LNCAP (cell line): Measurements from ENCODE around the gene DNMT3B.

Experiments used
- TF ChIP-seq, protein P1 (sequence below): fragments of 450-650 bp; IDR thresholded peaks from 2 replicates; pipeline ENCODE4 v1.5.1; 2017; ENCODE audit warnings: mild to moderate bottlenecking

DNMT3B gene

DNA sequence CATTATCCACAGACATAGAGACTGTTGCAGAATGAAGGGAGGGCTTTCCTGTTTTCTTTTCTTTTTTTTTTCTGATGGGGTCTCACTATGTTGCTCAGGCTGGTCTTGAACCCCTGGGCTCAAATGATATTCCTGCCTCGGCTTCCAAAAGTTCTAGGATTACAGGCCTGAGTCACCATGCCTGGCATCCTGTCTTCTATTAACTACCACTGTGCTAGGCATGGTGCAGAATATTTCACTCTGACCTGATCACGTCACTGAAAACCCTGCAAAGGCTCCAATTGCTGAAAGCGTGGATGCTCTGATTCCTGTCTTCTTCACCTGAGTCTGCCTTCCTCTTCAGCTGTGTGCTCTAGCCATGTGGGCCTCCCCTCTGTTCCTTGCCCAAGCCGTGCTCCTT is 8.5 kb upstream of the DNMT3B start:
- TF ChIP-seq, protein P1, sequence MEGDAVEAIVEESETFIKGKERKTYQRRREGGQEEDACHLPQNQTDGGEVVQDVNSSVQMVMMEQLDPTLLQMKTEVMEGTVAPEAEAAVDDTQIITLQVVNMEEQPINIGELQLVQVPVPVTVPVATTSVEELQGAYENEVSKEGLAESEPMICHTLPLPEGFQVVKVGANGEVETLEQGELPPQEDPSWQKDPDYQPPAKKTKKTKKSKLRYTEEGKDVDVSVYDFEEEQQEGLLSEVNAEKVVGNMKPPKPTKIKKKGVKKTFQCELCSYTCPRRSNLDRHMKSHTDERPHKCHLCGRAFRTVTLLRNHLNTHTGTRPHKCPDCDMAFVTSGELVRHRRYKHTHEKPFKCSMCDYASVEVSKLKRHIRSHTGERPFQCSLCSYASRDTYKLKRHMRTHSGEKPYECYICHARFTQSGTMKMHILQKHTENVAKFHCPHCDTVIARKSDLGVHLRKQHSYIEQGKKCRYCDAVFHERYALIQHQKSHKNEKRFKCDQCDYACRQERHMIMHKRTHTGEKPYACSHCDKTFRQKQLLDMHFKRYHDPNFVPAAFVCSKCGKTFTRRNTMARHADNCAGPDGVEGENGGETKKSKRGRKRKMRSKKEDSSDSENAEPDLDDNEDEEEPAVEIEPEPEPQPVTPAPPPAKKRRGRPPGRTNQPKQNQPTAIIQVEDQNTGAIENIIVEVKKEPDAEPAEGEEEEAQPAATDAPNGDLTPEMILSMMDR: no peak

DNA sequence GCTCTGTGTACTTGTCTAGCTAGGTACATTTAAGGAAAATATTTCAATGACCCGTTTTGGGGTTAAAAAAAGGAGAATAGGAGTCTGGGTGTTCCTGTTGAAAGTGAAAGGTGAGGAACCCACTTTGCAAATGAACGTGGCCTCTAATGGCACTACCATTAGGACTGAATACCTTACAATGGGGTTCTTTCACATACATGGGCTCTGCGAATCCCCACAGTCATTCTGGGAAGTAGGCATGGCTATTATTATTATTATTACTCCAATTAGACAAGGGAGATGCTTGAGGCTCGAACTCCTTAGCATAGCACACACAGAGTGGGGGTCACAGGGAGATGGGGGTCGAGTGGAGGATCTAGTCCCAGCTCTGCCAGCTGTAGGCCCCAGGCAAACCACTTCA is 6.0 kb upstream of the DNMT3B start:
- TF ChIP-seq, protein P1: no peak

DNA sequence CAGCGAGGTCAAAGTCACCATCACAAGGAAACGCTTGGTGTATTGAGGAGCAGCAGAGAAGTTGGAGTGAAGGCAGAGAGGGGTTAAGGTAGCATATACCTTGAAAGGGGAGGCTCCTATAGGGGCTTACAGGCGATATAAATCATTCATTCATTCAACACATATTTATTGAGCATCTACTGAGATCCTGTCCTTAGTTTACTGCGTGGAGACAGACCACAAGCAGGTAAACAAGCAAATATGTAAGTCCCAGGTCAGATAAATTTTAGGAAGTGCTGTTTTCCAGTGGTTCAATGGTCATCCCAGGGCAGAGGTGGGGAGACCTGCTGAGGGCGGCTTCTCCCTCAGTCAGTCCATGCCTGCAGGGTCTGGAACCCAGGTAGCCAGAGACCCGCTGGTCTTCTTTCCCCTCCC is 761 bp upstream of the DNMT3B start:
- TF ChIP-seq, protein P1: no peak

DNA sequence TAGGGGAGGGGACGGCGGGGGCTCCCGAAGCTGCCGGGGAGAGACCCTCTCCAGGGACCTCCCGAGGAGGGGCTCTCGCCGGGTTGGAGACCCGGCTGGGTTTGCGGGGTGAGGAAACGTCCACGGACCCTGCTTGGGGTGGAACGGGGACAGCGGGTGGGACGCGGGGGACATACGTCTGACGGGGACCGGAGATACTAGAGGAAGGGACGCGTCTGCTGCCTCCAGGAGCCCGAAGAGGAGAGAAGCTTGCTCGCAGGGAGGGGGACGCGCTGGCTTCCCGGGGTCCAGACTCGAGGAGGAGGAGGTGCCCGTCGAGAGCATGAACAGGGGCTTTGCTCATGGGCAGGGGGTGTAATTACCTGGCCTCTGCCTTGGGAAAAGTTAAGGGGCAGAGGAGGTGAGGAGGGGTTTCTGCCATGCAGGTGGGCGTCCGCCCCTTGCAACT is 593 bp downstream of the DNMT3B start:
- TF ChIP-seq, protein P1: no peak

DNA sequence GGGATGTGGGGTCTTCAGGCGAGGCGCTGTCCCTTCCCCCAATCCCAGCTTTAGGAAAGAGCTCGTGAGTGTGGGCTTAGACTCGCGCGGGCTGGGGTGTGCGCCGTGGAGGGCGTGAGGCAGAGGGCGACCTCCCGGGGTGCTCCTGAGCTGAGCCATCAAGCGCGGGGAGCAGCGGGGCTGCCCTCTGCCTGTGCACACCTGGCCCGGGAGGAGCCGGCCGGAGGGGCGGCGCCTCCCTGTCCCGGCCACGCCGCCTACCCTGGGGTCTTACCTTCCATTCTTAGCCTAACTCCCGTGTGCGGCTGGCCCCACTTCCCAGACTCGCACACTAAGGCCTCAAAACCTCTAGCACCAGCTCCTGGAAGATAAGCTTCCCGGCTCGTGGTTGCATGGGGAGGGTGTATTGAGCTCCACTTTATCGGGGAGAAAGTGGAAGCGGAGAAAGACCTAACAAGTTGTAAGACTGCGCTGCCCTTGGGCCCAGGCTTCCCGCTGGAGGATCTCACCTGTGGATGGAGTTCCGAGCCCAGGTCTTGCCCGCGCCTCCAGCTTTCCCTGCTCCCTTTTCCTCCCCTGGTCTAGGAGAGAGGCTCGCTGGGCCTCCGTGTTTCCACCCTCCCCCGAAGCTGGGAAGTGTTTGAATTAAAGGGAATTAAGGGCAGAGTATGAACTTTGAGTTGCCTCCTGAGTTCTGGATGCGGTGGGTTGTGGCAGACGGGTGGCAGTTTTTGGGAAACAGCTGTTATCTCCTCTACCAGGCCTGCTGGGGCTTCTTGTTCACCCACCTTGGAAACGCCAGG is 1.2 kb downstream of the DNMT3B start:
- TF ChIP-seq, protein P1: no peak

DNA sequence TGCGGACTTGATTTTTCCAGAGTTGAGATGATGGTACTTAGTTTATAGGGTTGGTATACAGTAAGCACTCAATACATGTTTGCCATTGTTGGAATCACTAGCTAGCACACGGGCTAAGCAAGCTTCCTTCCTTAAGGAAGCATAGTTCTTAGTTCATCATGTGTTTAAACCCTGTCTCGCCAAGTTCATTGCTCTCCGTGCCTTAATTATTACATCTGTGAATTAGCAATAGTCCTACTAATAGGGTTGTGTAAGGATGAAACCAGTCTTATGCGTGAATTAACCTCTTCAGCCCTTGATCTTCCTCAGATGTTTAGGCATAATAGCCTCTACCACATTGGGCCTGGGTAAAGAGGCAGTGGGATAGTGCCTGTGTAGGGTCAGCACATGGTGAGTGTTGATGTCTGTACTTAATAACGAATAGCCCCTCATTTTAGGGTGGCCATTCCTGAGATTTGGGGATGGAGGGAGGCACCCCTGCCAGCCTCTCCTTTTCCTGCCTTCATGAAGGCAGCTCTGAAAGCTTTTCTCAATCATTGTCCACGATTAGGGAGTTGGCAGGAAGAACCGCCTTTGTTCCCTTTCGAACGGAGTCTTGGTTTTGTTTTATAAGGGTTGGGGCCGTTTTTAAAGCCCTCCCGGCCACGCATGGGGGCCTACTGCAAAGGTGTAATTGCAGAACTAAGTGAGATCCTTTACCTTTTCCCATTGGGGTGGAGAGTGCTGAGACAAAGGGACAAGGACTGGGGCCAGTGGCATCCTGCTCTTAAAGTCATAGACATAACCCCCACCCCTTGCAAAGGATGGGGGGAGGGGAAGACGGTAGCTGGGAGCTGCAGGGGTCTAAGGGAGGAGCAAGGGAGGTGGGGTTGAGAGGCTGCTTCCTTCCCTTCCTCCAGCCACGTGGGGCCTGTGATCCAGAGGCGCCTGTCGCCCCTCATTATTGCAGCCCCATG is 2.1 kb downstream of the DNMT3B start:
- TF ChIP-seq, protein P1: no peak

DNA sequence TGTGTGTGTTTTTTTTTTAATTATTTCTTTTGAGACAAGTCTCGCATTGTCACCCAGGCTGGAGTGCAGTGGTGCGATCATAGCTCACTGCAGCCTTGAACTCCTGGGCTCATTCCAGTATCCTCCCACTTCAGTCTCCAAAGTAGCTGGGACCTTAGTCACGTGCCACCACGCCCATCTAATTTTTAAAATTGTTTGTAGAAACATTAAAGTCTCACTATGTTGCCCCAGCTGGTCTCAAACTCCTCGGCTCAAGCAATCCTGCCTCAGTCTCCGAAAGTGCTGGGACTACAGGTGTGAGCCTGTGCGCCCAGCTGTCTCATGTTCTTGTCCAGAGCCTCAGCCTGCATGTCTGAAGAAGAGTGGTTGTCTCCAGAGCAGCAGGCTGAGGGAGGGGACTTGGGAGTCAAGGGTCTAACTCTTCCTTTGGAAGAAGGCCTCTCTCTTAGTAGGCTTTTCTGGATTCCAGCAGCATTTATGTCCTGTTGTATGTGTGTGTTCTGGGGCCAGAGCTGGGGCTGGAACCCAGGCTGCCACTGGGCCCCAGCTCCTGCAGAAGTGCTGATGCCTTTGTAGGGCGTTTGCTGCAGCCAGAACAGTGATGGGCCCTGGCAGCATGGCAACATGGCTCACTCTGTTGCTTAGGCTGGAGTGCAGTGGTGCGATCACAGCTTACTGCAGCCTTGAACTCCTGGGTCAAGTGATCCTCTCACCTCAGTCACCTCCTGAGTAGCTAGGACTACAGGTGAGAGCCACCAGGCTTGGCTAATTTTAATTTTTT is 5.4 kb downstream of the DNMT3B start:
- TF ChIP-seq, protein P1: no peak
